Prostate gland (tissue), 2 donors: ENCODE results near the gene NRCAM. TPM values are rescaled to one million over a fixed set of nuclear protein-coding genes. Genes with fewer than 3 reads are reported as not detected.

Experiments
- DNase-seq: peaks from one replicate; pipeline ENCODE4 v3.0.0-alpha.2; 2019; ENCODE audit warnings: low spot score
- H3K27ac ChIP-seq, 2 donors: fragments of 200-600 bp; sonication (generic); 2 replicates each; pipeline ENCODE4 v1.5.1; 2017 to 2019
- H3K27me3 ChIP-seq: fragments of 200-600 bp; sonication (generic); replicated peaks from 2 replicates; pipeline ENCODE4 v1.5.1; 2019; ENCODE audit not compliant: insufficient read depth
- H3K36me3 ChIP-seq, 2 donors: fragments of 200-600 bp; sonication (generic); 1 replicate in 1 of 2; 2 replicates in 1 of 2; pipeline versions ENCODE4 v1.5.1 to v1.8.1; 2017 to 2019
- H3K4me1 ChIP-seq: fragments of 200-600 bp; sonication (generic); replicated peaks from 2 replicates; pipeline ENCODE4 v1.5.1; 2019
- H3K4me3 ChIP-seq, 2 donors: fragments of 200-600 bp; sonication (generic); 2 replicates each; pipeline ENCODE4 v1.5.1; 2017 to 2019
- H3K9me3 ChIP-seq: fragments of 200-600 bp; sonication (generic); 2 replicates; pipeline ENCODE4 v1.5.1; 2017
- CTCF ChIP-seq, 4 experiments: fragments of 200-600 bp in 2 of 4; fragments of 450-650 bp in 2 of 4; sonication (generic) in 2 of 4; IDR thresholded peaks; 1 replicate in 3 of 4; 2 replicates in 1 of 4; pipeline ENCODE4 v1.5.1; 2016 to 2019; ENCODE audit warnings: antibody characterized with exemption in 4 of 4, mild to moderate bottlenecking in 2 of 4, moderate library complexity in 2 of 4
- POLR2A ChIP-seq: fragments of 450-650 bp; IDR thresholded peaks from one replicate; pipeline ENCODE4 v1.6.1; 2016; ENCODE audit warnings: antibody characterized with exemption, mild to moderate bottlenecking
- POLR2AphosphoS5 ChIP-seq: sonication (generic); formaldehyde crosslinking; IDR thresholded peaks from one replicate; pipeline ENCODE4 v1.6.1; 2017; ENCODE audit warnings: antibody characterized with exemption
- WGBS: methylation state at CpG from one replicate; pipeline ENCODE4 v1.1.5; 2018; 5-methylcytosine and 5-hydroxymethylcytosine counted together
- intact Hi-C: fragments of 100-400 bp; cut with DNase I; formaldehyde crosslinking; loops from one replicate; pipeline ENCODE4 v1.14.2; 2022
- total RNA-seq, 2 donors: library from RNA; depleted of rRNA; stranded (reverse); fragments of >200 nt; gene quantifications; one replicate each; pipeline ENCODE4 v1.1.0, GENCODE V29; 2016

The NRCAM gene
- total RNA-seq, 2 donors from 2014 or later = 1.1 to 3.1 TPM

- DNase-seq = no peak
- no peaks in the 10 kb centered on the region for H3K27me3 ChIP-seq
- no peaks in the 10 kb centered on the region for H3K36me3 ChIP-seq
- no peaks in the 10 kb centered on the region for H3K9me3 ChIP-seq
- H3K4me1 ChIP-seq = no peaks in the 10 kb centered on the region
- no peak overlapping the region for H3K27ac ChIP-seq
- 89% methylated on average over 13 of the region's 13 CpGs for WGBS
- intact Hi-C loops = no loop called here
- H3K4me3 ChIP-seq = no peak overlapping the region
- TF ChIP-seq CTCF (IDR thresholded peaks at IDR 0.05) = no peak
- TF ChIP-seq POLR2A = no peak
Measured at GRCh38 chr7:108132551-108133265, 323.5 kb downstream of the NRCAM start.

- H3K27me3 ChIP-seq = no peaks in the 10 kb centered on the region
- H3K4me1 ChIP-seq = no peaks in the 10 kb centered on the region
- intact Hi-C loops = no loop called here
- DNase-seq = no peak
- H3K9me3 ChIP-seq = no peaks in the 10 kb centered on the region
- TF ChIP-seq POLR2AphosphoS5 (no peak), POLR2A (no peak)
- no peaks in the 10 kb centered on the region for H3K36me3 ChIP-seq
- 52% methylated on average over 3 of the region's 3 CpGs for WGBS
- H3K4me3 ChIP-seq = no peak within 1 kb of the TSS
- H3K27ac ChIP-seq = no peak within 1 kb of the TSS
Measured at GRCh38 chr7:108130261-108130660, 326.0 kb downstream of the NRCAM start, which contains the start of gene LAMB4. Gene LAMB4 (minus strand): TSS chr7:108130361. CDS start chr7:108123164, 7,197 bp downstream.

GRCh38 chr7:108129018-108129965 lies 326.9 kb downstream of the NRCAM start:
- TF ChIP-seq CTCF (IDR thresholded peaks at IDR 0.05) (no peak), POLR2AphosphoS5 (no peak), POLR2A (no peak)
- 87% methylated on average over 7 of the region's 7 CpGs for WGBS
- Histone ChIP-seq H3K4me3 (no peak overlapping the region), H3K27ac (no peak overlapping the region), H3K36me3 (no peaks in the 10 kb centered on the region), H3K27me3 (no peaks in the 10 kb centered on the region), H3K9me3 (no peaks in the 10 kb centered on the region), H3K4me1 (no peaks in the 10 kb centered on the region)
- intact Hi-C loops = no loop called here
- no peak for DNase-seq

GRCh38 chr7:108128514-108128913 lies 327.7 kb downstream of the NRCAM start:
- Histone ChIP-seq H3K36me3 (no peaks in the 10 kb centered on the region), H3K4me1 (no peaks in the 10 kb centered on the region), H3K27ac (no peak overlapping the region), H3K9me3 (no peaks in the 10 kb centered on the region), H3K27me3 (no peaks in the 10 kb centered on the region), H3K4me3 (no peak overlapping the region)
- no peak for DNase-seq
- 97% methylated on average over 3 of the region's 3 CpGs for WGBS
- TF ChIP-seq CTCF (IDR thresholded peaks at IDR 0.05) (no peak), POLR2AphosphoS5 (no peak), POLR2A (no peak)
- intact Hi-C loops = no loop called here

GRCh38 chr7:108127461-108127860 lies 328.8 kb downstream of the NRCAM start:
- H3K36me3 ChIP-seq = no peaks in the 10 kb centered on the region
- intact Hi-C loops = no loop called here
- H3K4me1 ChIP-seq = no peaks in the 10 kb centered on the region
- H3K9me3 ChIP-seq = no peaks in the 10 kb centered on the region
- no peak overlapping the region for H3K4me3 ChIP-seq
- no peak overlapping the region for H3K27ac ChIP-seq
- no peak for DNase-seq
- H3K27me3 ChIP-seq = no peaks in the 10 kb centered on the region
- TF ChIP-seq CTCF (IDR thresholded peaks at IDR 0.05) (no peak), POLR2AphosphoS5 (no peak), POLR2A (no peak)
- WGBS = 85% methylated on average over 5 of the region's 5 CpGs
